OCI-LY7 (cell line): Measurements from ENCODE around the gene FAM227B. TPM values are rescaled to one million over a fixed set of nuclear protein-coding genes. Genes with fewer than 3 reads are reported as not detected.
"Not testable (repeated sequence)": the region's sequence is repeated elsewhere in the genome, so short reads cannot be mapped to it uniquely, and the experiment has no call there.

Experiments
- BruUV-seq: library from RNA; stranded (reverse); fragments of 400-500 nt; replicated peaks from 2 replicates; lab custom pipeline; 2021; lab: Mats Ljungman, UMichigan
- CTCF ChIA-PET: fragments of 300-600 bp; sonication (Branson Sonifier 250); formaldehyde crosslinking; loops from one replicate; lab custom pipeline; 2022; ENCODE audit warnings: antibody characterized with exemption; ENCODE audit not compliant: unreplicated experiment; lab: Charles Lee
- POLR2A ChIA-PET: fragments of 300-600 bp; sonication (Branson Sonifier 250); formaldehyde crosslinking; loops from one replicate; lab custom pipeline; 2022; ENCODE audit warnings: antibody characterized with exemption; lab: Charles Lee
- DNase-seq: peaks from one replicate; pipeline ENCODE4 v3.0.0-alpha.2; 2015; ENCODE audit warnings: low spot score
- H2AFZ ChIP-seq: fragments of 200-600 bp; sonication (generic), shearing (Covaris generic); 2 replicates; pipeline ENCODE4 v1.6.1; 2014; ENCODE audit warnings: mild to moderate bottlenecking, antibody characterized with exemption, low read length, moderate library complexity
- H3K27ac ChIP-seq: fragments of 200-600 bp; sonication (generic); 2 replicates; pipeline ENCODE4 v1.5.1; 2014; ENCODE audit warnings: mixed run types, low read depth, mild to moderate bottlenecking, moderate library complexity, low read length, inconsistent platforms; ENCODE audit not compliant: poor library complexity, severe bottlenecking
- H3K36me3 ChIP-seq: fragments of 200-600 bp; sonication (generic); 2 replicates; pipeline ENCODE4 v1.6.1; 2014; ENCODE audit warnings: mild to moderate bottlenecking, antibody characterized with exemption, low read length, moderate library complexity, mixed read lengths; ENCODE audit not compliant: insufficient read depth
- H3K4me1 ChIP-seq: fragments of 200-600 bp; sonication (generic); 2 replicates; pipeline ENCODE4 v1.5.1; 2014; ENCODE audit warnings: mild to moderate bottlenecking, low read length; ENCODE audit not compliant: insufficient read depth, poor library complexity, severe bottlenecking
- H3K4me2 ChIP-seq: fragments of 200-600 bp; sonication (generic); 2 replicates; pipeline ENCODE4 v1.6.1; 2014; ENCODE audit warnings: mild to moderate bottlenecking, low read length
- H3K4me3 ChIP-seq: fragments of 200-600 bp; sonication (generic); 2 replicates; pipeline ENCODE4 v1.5.1; 2014; ENCODE audit warnings: mild to moderate bottlenecking, low read depth, low read length; ENCODE audit not compliant: poor library complexity, severe bottlenecking
- H3K79me2 ChIP-seq: fragments of 200-600 bp; sonication (generic); 2 replicates; pipeline ENCODE4 v1.6.1; 2016; ENCODE audit warnings: low read depth, mild to moderate bottlenecking, low read length, moderate library complexity, mixed read lengths; ENCODE audit not compliant: insufficient read depth
- H3K9me2 ChIP-seq: fragments of 200-600 bp; sonication (generic); 2 replicates; pipeline ENCODE4 v1.6.1; 2016; ENCODE audit warnings: mild to moderate bottlenecking, low read length, mixed read lengths; ENCODE audit not compliant: insufficient read depth
- H3K9me3 ChIP-seq: fragments of 200-600 bp; sonication (generic); 2 replicates; pipeline ENCODE4 v1.6.1; 2014; ENCODE audit warnings: mild to moderate bottlenecking, mixed run types, low read length, mixed read lengths
- H4K20me1 ChIP-seq: fragments of 200-600 bp; sonication (generic); 2 replicates; pipeline ENCODE4 v1.6.1; 2014; ENCODE audit warnings: mild to moderate bottlenecking, antibody characterized with exemption, low read length, moderate library complexity, mixed read lengths; ENCODE audit not compliant: insufficient read depth
- EZH2phosphoT487 ChIP-seq: fragments of 200-600 bp; sonication (generic); IDR thresholded peaks from 2 replicates; pipeline ENCODE4 v1.6.1; 2018; ENCODE audit warnings: low read depth, borderline replicate concordance, mild to moderate bottlenecking, mixed run types, antibody characterized with exemption, low read length, moderate library complexity, mixed read lengths
- intact Hi-C: fragments of 100-400 bp; cut with micrococcal nuclease; formaldehyde crosslinking; loops from one replicate; pipeline ENCODE4 v1.10.0; 2022; ENCODE audit not compliant: unreplicated experiment
- total RNA-seq, 2 experiments: library from RNA; depleted of rRNA in 1 of 2; stranded (reverse); fragments of >200 nt in 1 of 2; shearing (Covaris generic) in 1 of 2; gene quantifications; 2 replicates each; pipeline ENCODE4 v1.2.3, GENCODE V29; 2014 to 2022
- TF ChIP-seq, protein P1 (sequence below): fragments of 200-600 bp; sonication (generic); conservative IDR thresholded peaks from 2 replicates; pipeline ENCODE4 v1.5.1; 2014; ENCODE audit warnings: mild to moderate bottlenecking, antibody characterized with exemption, low read length, moderate library complexity, mixed read lengths

Gene FAM227B
- total RNA-seq, 2 experiments from 2014 or later = 2.9 to 6.2 TPM

DNA sequence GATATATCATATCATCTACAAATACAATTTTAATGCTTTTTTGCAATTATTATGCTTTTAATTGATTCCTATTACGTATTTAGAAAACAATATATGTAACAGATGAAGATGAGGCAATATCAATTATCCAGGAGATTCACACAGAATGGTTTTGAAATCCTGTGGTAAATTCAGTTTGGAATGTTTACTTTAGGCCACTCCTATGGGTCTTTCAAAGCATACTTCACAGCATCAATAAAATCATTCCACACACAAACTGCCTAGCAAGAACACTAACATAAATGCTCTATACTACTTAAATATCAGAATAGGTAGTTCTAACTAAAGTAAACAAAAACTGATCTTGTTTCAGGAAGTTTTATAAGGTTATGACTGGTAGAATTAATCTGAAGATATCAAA, 90.5 kb downstream of the FAM227B start:
- intact Hi-C loops = no loop called here
- H3K4me3 ChIP-seq = no peak overlapping the region
- H2AFZ ChIP-seq = no peak overlapping the region
- ChIA-PET CTCF (no interaction called here), POLR2A (no interaction called here)
- H4K20me1 ChIP-seq = no peaks in the 10 kb centered on the region
- H3K4me1 ChIP-seq = no peaks in the 10 kb centered on the region
- no peak for DNase-seq
- TF ChIP-seq, protein P1, sequence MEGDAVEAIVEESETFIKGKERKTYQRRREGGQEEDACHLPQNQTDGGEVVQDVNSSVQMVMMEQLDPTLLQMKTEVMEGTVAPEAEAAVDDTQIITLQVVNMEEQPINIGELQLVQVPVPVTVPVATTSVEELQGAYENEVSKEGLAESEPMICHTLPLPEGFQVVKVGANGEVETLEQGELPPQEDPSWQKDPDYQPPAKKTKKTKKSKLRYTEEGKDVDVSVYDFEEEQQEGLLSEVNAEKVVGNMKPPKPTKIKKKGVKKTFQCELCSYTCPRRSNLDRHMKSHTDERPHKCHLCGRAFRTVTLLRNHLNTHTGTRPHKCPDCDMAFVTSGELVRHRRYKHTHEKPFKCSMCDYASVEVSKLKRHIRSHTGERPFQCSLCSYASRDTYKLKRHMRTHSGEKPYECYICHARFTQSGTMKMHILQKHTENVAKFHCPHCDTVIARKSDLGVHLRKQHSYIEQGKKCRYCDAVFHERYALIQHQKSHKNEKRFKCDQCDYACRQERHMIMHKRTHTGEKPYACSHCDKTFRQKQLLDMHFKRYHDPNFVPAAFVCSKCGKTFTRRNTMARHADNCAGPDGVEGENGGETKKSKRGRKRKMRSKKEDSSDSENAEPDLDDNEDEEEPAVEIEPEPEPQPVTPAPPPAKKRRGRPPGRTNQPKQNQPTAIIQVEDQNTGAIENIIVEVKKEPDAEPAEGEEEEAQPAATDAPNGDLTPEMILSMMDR = no peak
- TF ChIP-seq EZH2phosphoT487 = no peak
- no peak overlapping the region for H3K27ac ChIP-seq
- H3K36me3 ChIP-seq = no peaks in the 10 kb centered on the region
- BruUV-seq = no TSS peak
- H3K9me3 ChIP-seq = no peaks in the 10 kb centered on the region
- H3K4me2 ChIP-seq = no peak overlapping the region
- no peaks in the 10 kb centered on the region for H3K9me2 ChIP-seq
- no peaks in the 10 kb centered on the region for H3K79me2 ChIP-seq

DNA sequence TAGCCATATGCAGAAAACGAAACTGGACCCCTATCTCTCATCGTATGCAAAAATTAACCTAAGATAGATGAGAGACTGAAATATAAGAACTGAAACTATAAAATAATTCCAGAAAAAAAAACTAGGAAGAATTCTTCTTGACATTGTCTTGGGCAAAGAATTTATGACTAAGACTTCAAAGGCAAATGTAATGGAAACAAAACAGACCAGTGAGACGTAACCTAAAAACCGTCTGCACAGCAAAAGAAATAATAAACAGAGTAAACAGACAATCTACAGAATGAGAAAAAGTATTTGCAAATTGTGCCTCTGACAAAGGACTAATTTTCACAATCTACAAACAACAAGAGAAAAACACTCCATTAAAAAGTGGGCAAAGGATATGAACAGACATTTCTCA, 92.3 kb downstream of the FAM227B start:
- no peak overlapping the region for H3K4me3 ChIP-seq
- TF ChIP-seq, protein P1 = no peak
- TF ChIP-seq EZH2phosphoT487 = no peak
- H3K27ac ChIP-seq = no peak overlapping the region
- intact Hi-C loops = no loop called here
- ChIA-PET POLR2A (no interaction called here), CTCF (no interaction called here)
- H3K4me2 ChIP-seq = no peak overlapping the region
- H3K36me3 ChIP-seq = no peaks in the 10 kb centered on the region
- DNase-seq = no peak
- no peaks in the 10 kb centered on the region for H4K20me1 ChIP-seq
- H2AFZ ChIP-seq = no peak overlapping the region
- no TSS peak for BruUV-seq
- no peaks in the 10 kb centered on the region for H3K9me2 ChIP-seq
- H3K4me1 ChIP-seq = no peaks in the 10 kb centered on the region
- H3K79me2 ChIP-seq = no peaks in the 10 kb centered on the region
- no peaks in the 10 kb centered on the region for H3K9me3 ChIP-seq

DNA sequence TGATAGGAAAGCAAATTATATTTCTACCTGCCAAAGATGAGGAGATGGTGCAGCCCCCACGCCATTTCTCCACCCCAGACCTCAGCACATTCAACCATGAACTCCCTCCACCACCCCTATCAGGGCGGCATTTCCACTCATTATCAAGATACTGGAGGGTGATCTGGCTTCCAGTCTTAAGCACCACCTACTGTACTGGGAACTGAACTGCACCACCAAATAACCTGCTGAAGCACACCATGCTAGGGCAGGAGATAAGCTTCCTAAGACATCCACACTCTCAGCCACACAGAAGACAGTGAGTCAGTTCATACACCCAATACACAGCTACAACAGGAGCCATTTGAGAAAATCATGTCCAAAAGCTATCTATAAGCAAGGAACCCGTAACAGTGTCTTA, 98.8 kb downstream of the FAM227B start:
- BruUV-seq = no TSS peak
- intact Hi-C loops = no loop called here
- ChIA-PET CTCF (interaction anchor here (0.5 kb wide), 1 partner anchor 18 kb away, joined by 3 read pairs; no protein-coding TSS in a partner anchor), POLR2A (no interaction called here)
- Histone ChIP-seq H3K79me2 (no peaks in the 10 kb centered on the region), H3K4me3 (no peak overlapping the region), H3K27ac (no peak overlapping the region), H2AFZ (no peak overlapping the region), H3K9me2 (no peaks in the 10 kb centered on the region), H3K4me2 (no peak overlapping the region), H3K36me3 (no peaks in the 10 kb centered on the region), H3K9me3 (no peaks in the 10 kb centered on the region), H3K4me1 (no peaks in the 10 kb centered on the region), H4K20me1 (no peaks in the 10 kb centered on the region)
- no peak for TF ChIP-seq EZH2phosphoT487
- TF ChIP-seq, protein P1 = 0 out of 2 replicates have a peak, but pooled peaks have one; percentile 29
- no peak for DNase-seq

DNA sequence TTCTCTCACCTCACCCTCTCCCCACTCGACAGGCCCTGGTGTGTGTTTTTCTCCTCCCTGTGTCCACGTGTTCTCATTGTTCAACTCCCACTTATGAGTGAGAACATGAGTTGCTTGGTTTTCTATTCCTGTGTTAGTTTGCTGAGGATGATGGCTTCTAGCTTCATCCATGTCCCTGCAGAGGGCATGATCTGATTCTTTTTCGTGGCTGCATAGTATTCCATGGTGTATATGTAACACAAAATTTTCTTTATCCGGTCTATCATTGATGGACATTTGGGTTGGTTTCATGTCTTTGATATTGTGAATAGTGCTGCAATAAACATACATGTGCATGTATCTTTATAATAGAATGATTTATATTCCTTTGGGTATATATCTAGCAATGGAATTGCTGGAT, 107.9 kb downstream of the FAM227B start:
- H2AFZ ChIP-seq, intact Hi-C loops, H3K36me3 ChIP-seq, BruUV-seq, H4K20me1 ChIP-seq, H3K27ac ChIP-seq, CTCF ChIA-PET, H3K9me3 ChIP-seq, POLR2A ChIA-PET, H3K4me3 ChIP-seq, H3K4me2 ChIP-seq, H3K9me2 ChIP-seq, DNase-seq, H3K4me1 ChIP-seq, H3K79me2 ChIP-seq: not testable (repeated sequence)
